Adrenal gland (tissue), 12 donors: ENCODE data around the gene MPPED1. TPM values are rescaled to one million over a fixed set of nuclear protein-coding genes. Genes with fewer than 3 reads are reported as not detected.

Source experiments
- DNase-seq, 7 donors: peaks; one replicate each; pipeline ENCODE4 v3.0.0-alpha.2; 2019 to 2020
- H3K27ac ChIP-seq, 5 donors: fragments of 200-600 bp; sonication (generic) in 4 of 5; 1 replicate in 3 of 5; 2 replicates in 2 of 5; pipeline versions ENCODE4 v1.5.1 to v1.8.0; 2016 to 2020; ENCODE audit warnings: mild to moderate bottlenecking in 1 of 5
- H3K27me3 ChIP-seq: fragments of 200-600 bp; 2 replicates; pipeline ENCODE4 v1.8.0; 2021
- H3K36me3 ChIP-seq, 2 donors: fragments of 200-600 bp; replicated peaks in 1 of 2; 1 replicate in 1 of 2; 2 replicates in 1 of 2; pipeline versions ENCODE4 v1.5.1 to v1.8.0; 2018 to 2022
- H3K4me1 ChIP-seq, 2 donors: fragments of 200-600 bp; replicated peaks in 1 of 2; 1 replicate in 1 of 2; 2 replicates in 1 of 2; pipeline versions ENCODE4 v1.5.1 to v1.8.0; 2018 to 2021
- H3K4me3 ChIP-seq, 4 donors: fragments of 200-600 bp; sonication (generic) in 3 of 4; one replicate each; pipeline ENCODE4 v1.5.1; 2016 to 2018
- H3K9me3 ChIP-seq, 3 donors: fragments of 200-600 bp; sonication (generic) in 1 of 3; replicated peaks in 1 of 3; 1 replicate in 2 of 3; 2 replicates in 1 of 3; pipeline versions ENCODE4 v1.5.1 to v1.8.0; 2016 to 2021
- CTCF ChIP-seq, 6 experiments: fragments of 450-650 bp in 4 of 6; fragments of 200-600 bp in 2 of 6; sonication (generic) in 1 of 6; IDR thresholded peaks; 1 replicate in 5 of 6; 2 replicates in 1 of 6; pipeline versions ENCODE4 v1.5.1 to v1.8.0; 2016 to 2021; ENCODE audit warnings: antibody characterized with exemption in 6 of 6, mild to moderate bottlenecking in 2 of 6, moderate library complexity in 1 of 6
- POLR2A ChIP-seq, 2 donors: fragments of 450-650 bp; IDR thresholded peaks; one replicate each; pipeline ENCODE4 v1.6.1; 2017; ENCODE audit warnings: antibody characterized with exemption in 2 of 2, mild to moderate bottlenecking in 2 of 2, moderate library complexity in 1 of 2
- WGBS, 4 donors: extraction: QIAGEN DNeasy Blood & Tissue Kit in 2 of 4; methylation state at CpG; one replicate each; pipeline versions ENCODE4 v1.1.5 to v1.1.7; 2013 to 2017; 5-methylcytosine and 5-hydroxymethylcytosine counted together
- intact Hi-C, 2 donors: fragments of 100-400 bp; cut with DNase I; formaldehyde crosslinking; loops; one replicate each; pipeline versions ENCODE4 v1.14.1 to v1.15.0; 2022 to 2023
- polyA plus RNA-seq, 3 donors: library from polyadenylated mRNA; stranded (reverse); fragments of 200-250 nt in 2 of 3; fragments of 350-450 nt in 1 of 3; fragmentation: Illumina TruSeq in 1 of 3; extraction: RNeasy Lipid Tissue Mini Kit (QIAGEN cat#74804) in 1 of 3; gene quantifications; one replicate each; pipeline ENCODE4 v1.2.3, GENCODE V29; 2013 to 2014
- total RNA-seq, 9 donors: library from RNA; depleted of rRNA in 4 of 9; stranded (reverse); fragments of >200 nt in 4 of 9; fragments of 120-200 nt in 1 of 9; fragmentation: NEBNext Ultra II Directional in 1 of 9; extraction: Animal tissue kit (Norgen Biotek cat#: 25700) in 1 of 9; gene quantifications; one replicate each; pipeline versions ENCODE4 v1.1.0 to v1.2.4, GENCODE V29; 2013 to 2023
- donor health status: healthy with polysubstance abuse.
- donor health status: Bipolar disorder and iron deficiency.
- donor health status: DM: yes; HTN: yes; CAD: no.
- donor health status: DM: no; HTN: no; CAD: no.
- donor health status: DM: no; HTN: no; CAD: no.
- donor health status: DM: yes; HTN: yes; CAD: no.

The MPPED1 gene
- total and polyA plus RNA-seq, 12 donors: 0.07 to 0.44 (median 0.11) TPM; not detected in 8

DNA sequence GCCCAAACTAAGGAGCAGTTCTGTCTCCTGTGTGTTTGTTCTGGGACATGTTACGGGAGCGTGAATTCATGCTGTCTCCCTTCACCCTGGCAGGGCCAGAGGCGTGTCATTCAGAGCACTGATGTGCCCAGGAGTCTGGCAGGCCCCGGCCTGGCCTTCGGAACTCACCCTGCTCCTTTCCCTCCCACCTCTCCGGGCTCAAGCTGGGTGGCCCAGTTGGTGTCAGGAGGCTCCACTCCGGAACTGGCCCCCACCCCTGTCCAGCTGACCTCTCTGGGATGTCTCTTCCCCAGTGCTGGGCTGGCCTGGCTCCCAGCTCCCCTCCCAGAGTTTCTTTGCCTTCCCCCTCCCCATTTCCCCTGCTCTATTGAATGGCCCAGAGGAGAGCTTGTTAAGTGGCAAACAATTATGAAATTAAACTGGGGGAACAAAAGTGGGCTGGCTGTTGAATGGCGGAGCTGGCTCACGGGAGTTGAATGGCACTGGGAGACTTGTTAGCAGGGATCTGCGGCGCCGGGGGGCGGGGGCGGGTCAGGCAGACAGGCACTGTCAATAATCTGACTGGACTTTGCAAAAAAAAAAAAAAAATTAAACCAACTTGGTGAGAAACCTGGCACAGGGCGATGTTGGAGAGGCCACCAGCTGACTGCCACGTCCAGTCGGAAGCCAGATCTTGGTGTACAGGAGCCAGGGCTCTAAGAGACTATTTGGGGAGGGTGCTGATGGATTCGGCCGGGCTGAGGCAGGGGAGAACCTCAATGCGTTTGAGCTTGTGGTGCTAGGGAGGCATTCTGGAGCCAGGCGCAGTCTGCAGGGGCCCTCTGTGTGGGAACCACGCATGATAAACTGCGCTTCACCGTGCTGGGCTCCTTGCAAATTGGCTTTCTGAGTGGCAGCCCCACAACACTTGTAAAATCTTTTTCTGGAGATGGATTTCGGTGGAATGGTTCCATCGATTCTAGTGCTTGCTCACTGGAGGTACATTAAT, 1.3 kb downstream of the MPPED1 start:
- intact Hi-C loops: no loop called here
- H3K27ac ChIP-seq: no peak overlapping the region
- peaks cover 30% of the 10 kb centered on the region for H3K27me3 ChIP-seq
- no peaks in the 10 kb centered on the region for H3K4me1 ChIP-seq
- no peaks in the 10 kb centered on the region for H3K9me3 ChIP-seq
- 55 to 67% (median 59%) methylated on average over 25 to 26 of the region's 26 CpGs for WGBS, 4 donors
- no peak for DNase-seq
- no peak overlapping the region for H3K4me3 ChIP-seq
- TF ChIP-seq POLR2A (IDR thresholded peaks at IDR 0.05) (no peak), CTCF (IDR thresholded peaks at IDR 0.05) (no peak)
- H3K36me3 ChIP-seq: no peaks in the 10 kb centered on the region

- WGBS, 4 donors: 71 to 85% (median 78%) methylated on average over 11 of the region's 11 CpGs
- no peaks in the 10 kb centered on the region for H3K9me3 ChIP-seq
- H3K36me3 ChIP-seq: no peaks in the 10 kb centered on the region
- intact Hi-C loops: no loop called here
- no peak overlapping the region for H3K4me3 ChIP-seq
- TF ChIP-seq POLR2A (IDR thresholded peaks at IDR 0.05) (no peak), CTCF (IDR thresholded peaks at IDR 0.05) (no peak)
- no peak for DNase-seq
- no peaks in the 10 kb centered on the region for H3K4me1 ChIP-seq
- no peak overlapping the region for H3K27ac ChIP-seq
- H3K27me3 ChIP-seq: peaks cover 30% of the 10 kb centered on the region
Observed at GRCh38 chr22:43413826-43414225, 2.0 kb downstream of the MPPED1 start.

DNA sequence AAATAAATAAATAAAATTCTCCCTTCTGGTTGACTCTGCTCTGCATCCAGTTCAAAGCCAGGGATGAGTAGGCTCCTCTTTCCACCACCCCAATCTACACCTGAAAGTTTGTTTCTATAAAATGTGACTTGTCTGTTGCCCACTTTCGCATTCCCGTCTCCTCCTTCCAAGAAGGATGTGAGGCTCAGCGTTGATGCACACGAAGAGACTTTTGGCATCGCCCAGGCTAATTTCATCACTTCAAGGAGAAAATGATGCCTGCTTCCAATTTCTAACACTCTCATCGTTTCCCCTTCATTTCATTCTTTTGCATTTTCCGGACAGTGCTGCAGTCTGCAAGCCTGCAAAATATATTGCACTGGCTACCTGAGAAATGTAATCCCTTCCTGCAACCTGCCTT, 3.9 kb downstream of the MPPED1 start:
- TF ChIP-seq CTCF (IDR thresholded peaks at IDR 0.05) (no peak), POLR2A (IDR thresholded peaks at IDR 0.05) (no peak)
- Histone ChIP-seq H3K27ac (no peak overlapping the region), H3K27me3 (peaks cover 21% of the 10 kb centered on the region), H3K36me3 (no peaks in the 10 kb centered on the region), H3K4me3 (no peak overlapping the region), H3K9me3 (no peaks in the 10 kb centered on the region), H3K4me1 (no peaks in the 10 kb centered on the region)
- WGBS, 4 donors: 74 to 87% (median 77%) methylated on average over 7 of the region's 7 CpGs
- intact Hi-C loops: no loop called here
- DNase-seq: no peak

DNA sequence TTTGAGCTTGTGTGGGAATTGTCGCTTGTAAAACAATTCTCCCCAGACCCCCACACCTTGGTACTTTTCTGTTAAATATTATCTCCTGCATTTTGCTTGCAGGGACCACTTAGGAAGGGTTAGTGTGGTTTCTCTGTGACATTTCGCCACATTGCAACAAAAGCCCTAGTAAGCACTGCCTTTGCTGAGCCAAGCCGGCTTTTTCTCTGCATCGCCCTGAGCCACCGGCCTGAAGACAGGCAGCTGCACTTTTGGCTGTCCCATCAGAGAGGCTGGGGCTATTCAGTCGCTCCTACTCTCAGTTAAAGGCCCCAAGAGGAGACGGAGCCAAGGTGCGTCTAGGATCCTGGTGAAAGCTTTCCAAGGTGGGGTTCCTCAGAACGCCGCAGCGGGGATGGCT, 5.7 kb downstream of the MPPED1 start:
- Histone ChIP-seq H3K27ac (no peak overlapping the region), H3K9me3 (no peaks in the 10 kb centered on the region), H3K4me1 (no peaks in the 10 kb centered on the region), H3K27me3 (peaks cover 13% of the 10 kb centered on the region), H3K4me3 (no peak overlapping the region), H3K36me3 (no peaks in the 10 kb centered on the region)
- DNase-seq: no peak
- intact Hi-C loops: no loop called here
- no peak for TF ChIP-seq CTCF (IDR thresholded peaks at IDR 0.05)
- no peak for TF ChIP-seq POLR2A (IDR thresholded peaks at IDR 0.05)
- WGBS, 4 donors: 77 to 95% (median 86%) methylated on average over 8 to 11 of the region's 11 CpGs
